Stomach (tissue), 4 donors: ENCODE data around the gene KCNT2.

ENCODE experiments used
- CTCF ChIP-seq, 7 experiments: fragments of 450-650 bp in 4 of 7; fragments of 200-600 bp in 3 of 7; sonication (generic) in 3 of 7; IDR thresholded peaks; one replicate each; pipeline ENCODE4 v1.5.1; 2016 to 2019; ENCODE audit warnings: antibody characterized with exemption in 7 of 7, control low read depth in 2 of 7, mild to moderate bottlenecking in 1 of 7
- EP300 ChIP-seq: sonication (generic); formaldehyde crosslinking; IDR thresholded peaks from one replicate; pipeline ENCODE4 v1.6.1; 2017; ENCODE audit warnings: antibody characterized with exemption
- POLR2A ChIP-seq, 4 donors: fragments of 450-650 bp; IDR thresholded peaks; one replicate each; pipeline ENCODE4 v1.6.1; 2016; ENCODE audit warnings: antibody characterized with exemption in 4 of 4, control low read depth in 2 of 4, mild to moderate bottlenecking in 1 of 4, moderate library complexity in 1 of 4
- POLR2AphosphoS5 ChIP-seq, 3 donors: sonication (generic); formaldehyde crosslinking; IDR thresholded peaks; one replicate each; pipeline ENCODE4 v1.6.1; 2016; ENCODE audit warnings: antibody characterized with exemption in 3 of 3

GRCh38 chr1:196418772-196419171 lies 189.5 kb downstream of the KCNT2 start:
- TF ChIP-seq EP300 (no peak), CTCF (IDR thresholded peaks at IDR 0.05) (no peak), POLR2A (IDR thresholded peaks at IDR 0.05) (no peak), POLR2AphosphoS5 (IDR thresholded peaks at IDR 0.05) (no peak)
